H1 (cell line): ENCODE measurements around the gene CUL1. TPM values are rescaled to one million over a fixed set of nuclear protein-coding genes. Genes with fewer than 3 reads are reported as not detected.

ENCODE experiments used
- CTCF ChIA-PET: fragments of 300-600 bp; sonication (Branson Sonifier 250); formaldehyde crosslinking; loops from one replicate; lab custom pipeline; 2021; ENCODE audit not compliant: partially characterized antibody; lab: Charles Lee
- POLR2A ChIA-PET: fragments of 300-600 bp; sonication (Branson Sonifier 250); formaldehyde crosslinking; loops from one replicate; lab custom pipeline; 2021; ENCODE audit warnings: inconsistent platforms; ENCODE audit not compliant: partially characterized antibody; lab: Charles Lee
- DNase-seq, 2 experiments: peaks; one replicate each; pipeline versions ENCODE4 v3.0.0 to v3.0.0-alpha.2; 2010 to 2022; ENCODE audit warnings: low spot score in 2 of 2, low read depth in 1 of 2, mixed read lengths in 1 of 2
- FAIRE-seq: peaks from 2 replicates; lab custom pipeline; 2011; peaks lifted over from hg19 to GRCh38; lab: Jason Lieb, UNC
- H2AFZ ChIP-seq: 2 replicates; pipeline ENCODE4 v1.8.1; 2012; ENCODE audit warnings: low read length, inconsistent platforms
- H2AK5ac ChIP-seq: 2 replicates; pipeline ENCODE4 v1.6.1; 2013; ENCODE audit warnings: low read depth, low read length
- H2BK120ac ChIP-seq: replicated peaks from 2 replicates; pipeline ENCODE3; 2013; ENCODE audit warnings: low read depth, low read length, inconsistent platforms
- H2BK12ac ChIP-seq: 2 replicates; pipeline ENCODE4 v1.6.1; 2013; ENCODE audit warnings: low read depth, low read length
- H2BK15ac ChIP-seq: 2 replicates; pipeline ENCODE4 v1.6.1; 2013; ENCODE audit warnings: low read length
- H2BK20ac ChIP-seq: 2 replicates; pipeline ENCODE4 v1.6.1; 2013; ENCODE audit warnings: low read length
- H2BK5ac ChIP-seq: 2 replicates; pipeline ENCODE4 v1.6.1; 2013; ENCODE audit warnings: low read depth, low read length
- H3K14ac ChIP-seq: 2 replicates; pipeline ENCODE4 v1.6.1; 2013; ENCODE audit warnings: inconsistent platforms; ENCODE audit not compliant: insufficient read length
- H3K18ac ChIP-seq: 2 replicates; pipeline ENCODE4 v1.6.1; 2013; ENCODE audit warnings: low read length; ENCODE audit errors: extremely low read depth
- H3K23ac ChIP-seq: 2 replicates; pipeline ENCODE4 v1.6.1; 2013; ENCODE audit warnings: inconsistent platforms; ENCODE audit not compliant: insufficient read length
- H3K23me2 ChIP-seq: 2 replicates; pipeline ENCODE4 v1.6.1; 2013; ENCODE audit warnings: low read depth, low read length
- H3K27ac ChIP-seq: 2 replicates; pipeline ENCODE4 v1.6.1; 2011; ENCODE audit warnings: low read depth, low read length, inconsistent platforms
- H3K27me3 ChIP-seq, 4 experiments: replicated peaks in 1 of 4; 1 replicate in 1 of 4; 2 replicates in 3 of 4; pipeline versions ENCODE4 v1.6.1 to v1.8.1; 2011 to 2013; ENCODE audit warnings: low read length in 3 of 4, mild to moderate bottlenecking in 3 of 4, inconsistent platforms in 2 of 4, mixed read lengths in 2 of 4, moderate library complexity in 1 of 4; ENCODE audit not compliant: control insufficient read depth in 3 of 4, insufficient read depth in 3 of 4; ENCODE audit errors: extremely low read depth in 1 of 4
- H3K36me3 ChIP-seq, 4 experiments: 2 replicates each; pipeline versions ENCODE4 v1.6.1 to v1.8.1; 2011 to 2013; ENCODE audit warnings: mild to moderate bottlenecking in 4 of 4, low read length in 3 of 4, moderate library complexity in 2 of 4, control low read depth in 1 of 4, inconsistent platforms in 1 of 4; ENCODE audit not compliant: insufficient read depth in 4 of 4, control insufficient read depth in 2 of 4
- H3K4ac ChIP-seq: replicated peaks from 2 replicates; pipeline ENCODE3; 2013; ENCODE audit warnings: low read length, low read depth, mixed read lengths, inconsistent platforms; ENCODE audit not compliant: insufficient read length
- H3K4me1 ChIP-seq, 4 experiments: replicated peaks in 1 of 4; 1 replicate in 1 of 4; 2 replicates in 3 of 4; pipeline versions ENCODE4 v1.6.1 to v1.8.1; 2011 to 2013; ENCODE audit warnings: low read length in 3 of 4, inconsistent platforms in 2 of 4, mixed read lengths in 1 of 4; ENCODE audit not compliant: insufficient read depth in 4 of 4, control insufficient read depth in 3 of 4
- H3K4me2 ChIP-seq, 2 experiments: 2 replicates each; pipeline versions ENCODE4 v1.6.1 to v1.8.1; 2011 to 2013; ENCODE audit warnings: low read depth in 2 of 2, low read length in 2 of 2, control low read depth in 1 of 2, inconsistent platforms in 1 of 2, mild to moderate bottlenecking in 1 of 2; ENCODE audit not compliant: insufficient read depth in 1 of 2
- H3K4me3 ChIP-seq, 4 experiments: fragments of 200-600, 300-600 bp in 1 of 4; sonication (generic), shearing (Covaris generic), sonication (Bioruptor Twin) in 1 of 4; 2 replicates each; pipeline versions ENCODE4 v1.5.1 to v1.8.1; 2011 to 2016; ENCODE audit warnings: low read length in 4 of 4, low read depth in 3 of 4, control low read depth in 2 of 4, inconsistent platforms in 2 of 4, mild to moderate bottlenecking in 2 of 4, mixed read lengths in 1 of 4, moderate library complexity in 1 of 4; ENCODE audit not compliant: insufficient read depth in 2 of 4; ENCODE audit errors: extremely low read depth in 1 of 4
- H3K56ac ChIP-seq: replicated peaks from 2 replicates; pipeline ENCODE3; 2013; ENCODE audit warnings: low read depth, mild to moderate bottlenecking, mixed read lengths, low read length, inconsistent platforms; ENCODE audit not compliant: insufficient read length
- H3K79me1 ChIP-seq: 2 replicates; pipeline ENCODE4 v1.6.1; 2013; ENCODE audit warnings: low read depth, low read length, control low read depth
- H3K79me2 ChIP-seq, 2 experiments: 2 replicates each; pipeline versions ENCODE4 v1.6.1 to v1.8.1; 2012 to 2013; ENCODE audit warnings: low read length in 2 of 2, mild to moderate bottlenecking in 2 of 2, inconsistent platforms in 1 of 2; ENCODE audit not compliant: insufficient read depth in 2 of 2, control insufficient read depth in 1 of 2
- H3K9ac ChIP-seq, 4 experiments: replicated peaks in 1 of 4; 1 replicate in 1 of 4; 2 replicates in 3 of 4; pipeline versions ENCODE4 v1.6.1 to v1.8.1; 2011 to 2013; ENCODE audit warnings: low read depth in 3 of 4, low read length in 3 of 4, control low read depth in 2 of 4, mild to moderate bottlenecking in 2 of 4, moderate library complexity in 2 of 4, inconsistent platforms in 1 of 4; ENCODE audit errors: extremely low read depth in 1 of 4
- H3K9me3 ChIP-seq, 2 experiments: 2 replicates each; pipeline versions ENCODE4 v1.6.1 to v1.8.1; 2012 to 2013; ENCODE audit warnings: mild to moderate bottlenecking in 2 of 2, moderate library complexity in 2 of 2, control low read depth in 1 of 2, inconsistent platforms in 1 of 2, low read depth in 1 of 2, low read length in 1 of 2, mixed read lengths in 1 of 2; ENCODE audit not compliant: insufficient read depth in 2 of 2
- H4K20me1 ChIP-seq, 2 experiments: replicated peaks in 1 of 2; 2 replicates each; pipeline versions ENCODE3 to v1.8.1; 2011 to 2013; ENCODE audit warnings: inconsistent platforms in 2 of 2, low read length in 2 of 2, mild to moderate bottlenecking in 1 of 2; ENCODE audit not compliant: insufficient read depth in 2 of 2, control insufficient read depth in 1 of 2
- H4K5ac ChIP-seq: 2 replicates; pipeline ENCODE4 v1.6.1; 2013; ENCODE audit warnings: low read length, low read depth, mixed read lengths, inconsistent platforms; ENCODE audit not compliant: insufficient read length
- H4K8ac ChIP-seq: 2 replicates; pipeline ENCODE4 v1.8.0; 2013; ENCODE audit warnings: mild to moderate bottlenecking, moderate library complexity, low read length, inconsistent platforms; ENCODE audit not compliant: insufficient read depth; ENCODE audit errors: extremely low read depth
- H4K91ac ChIP-seq: replicated peaks from 2 replicates; pipeline ENCODE3; 2013; ENCODE audit warnings: low read length, mixed read lengths, inconsistent platforms; ENCODE audit not compliant: insufficient read length
- EZH2 ChIP-seq: fragments of 200-600 bp; sonication (generic); IDR thresholded peaks from 2 replicates; pipeline ENCODE4 v1.7.1; 2012; ENCODE audit warnings: low read depth, mild to moderate bottlenecking, moderate library complexity, low read length, inconsistent platforms; ENCODE audit not compliant: severe bottlenecking
- HDAC2 ChIP-seq, 2 experiments: fragments of 300-600 bp in 1 of 2; sonication (generic) in 1 of 2; IDR thresholded peaks; 2 replicates each; pipeline ENCODE4 v1.6.1; 2011 to 2012; ENCODE audit warnings: low read depth in 2 of 2, low read length in 2 of 2, mild to moderate bottlenecking in 2 of 2, moderate library complexity in 2 of 2, borderline replicate concordance in 1 of 2, inconsistent platforms in 1 of 2
- JUN ChIP-seq: IDR thresholded peaks from 2 replicates; pipeline ENCODE4 v1.6.1; 2011; ENCODE audit warnings: low read depth, mild to moderate bottlenecking, improper control_type of control experiment, low read length
- KDM5A ChIP-seq: fragments of 200-600 bp; IDR thresholded peaks from 2 replicates; pipeline ENCODE4 v1.7.1; 2012; ENCODE audit warnings: mild to moderate bottlenecking, low read length, inconsistent platforms, mixed read lengths
- POLR2A ChIP-seq, 2 experiments: IDR thresholded peaks; 1 replicate in 1 of 2; 2 replicates in 1 of 2; pipeline ENCODE4 v1.6.1; 2011; ENCODE audit warnings: low read depth in 2 of 2, low read length in 2 of 2, mild to moderate bottlenecking in 2 of 2; ENCODE audit errors: control extremely low read depth in 1 of 2
- RFX5 ChIP-seq: IDR thresholded peaks from 2 replicates; pipeline ENCODE4 v1.6.1; 2011; ENCODE audit warnings: low read depth, low read length, improper control_type of control experiment, borderline replicate concordance
- RXRA ChIP-seq: IDR thresholded peaks from 2 replicates; pipeline ENCODE4 v1.6.1; 2011; ENCODE audit warnings: low read depth, mild to moderate bottlenecking, low read length, moderate library complexity; ENCODE audit not compliant: insufficient read depth
- SIN3A ChIP-seq, 2 experiments: IDR thresholded peaks in 1 of 2; conservative IDR thresholded peaks in 1 of 2; 2 replicates each; pipeline ENCODE4 v1.6.1; 2011 to 2012; ENCODE audit warnings: low read length in 2 of 2, improper control_type of control experiment in 1 of 2, low read depth in 1 of 2, mild to moderate bottlenecking in 1 of 2
- SP2 ChIP-seq: IDR thresholded peaks from 2 replicates; pipeline ENCODE4 v1.6.1; 2012; ENCODE audit warnings: mild to moderate bottlenecking, low read length, inconsistent platforms
- WGBS, 2 experiments: shearing (Covaris generic) in 1 of 2; methylation state at CpG; one replicate each; pipeline versions ENCODE4 v1.1.6 to v1.1.7; 2013 to 2015; ENCODE audit warnings: low lambda C conversion rate in 2 of 2, mixed read lengths in 2 of 2, inconsistent platforms in 1 of 2, low coverage in 1 of 2, missing lambda C conversion rate in 1 of 2; ENCODE audit not compliant: insufficient replicate concordance in 2 of 2, insufficient coverage in 1 of 2, insufficient read length in 1 of 2; ENCODE audit errors: extremely low coverage in 1 of 2, missing lambda C conversion rate in 1 of 2; 5-methylcytosine and 5-hydroxymethylcytosine counted together
- polyA plus RNA-seq, 7 experiments: library from polyadenylated mRNA; depleted of rRNA in 3 of 7; stranded (reverse) in 5 of 7; unstranded in 2 of 7; fragments of >200 nt in 5 of 7; fragments of 200-250 nt in 2 of 7; gene quantifications; 1 replicate in 5 of 7; 2 replicates in 1 of 7; 4 replicates in 1 of 7; pipeline versions ENCODE4 v1.2.1 to v1.2.3, GENCODE V29; 2011 to 2013; ENCODE audit warnings: missing spikeins in 2 of 7, mixed read lengths in 2 of 7
- total RNA-seq: library from RNA; stranded (reverse); fragmentation: NEBNext Ultra II Directional; extraction: Animal tissue kit (Norgen Biotek cat#: 25700); gene quantifications from 2 replicates; pipeline ENCODE4 v1.2.1, GENCODE V29; 2021
- TF ChIP-seq, protein P1 (sequence below): IDR thresholded peaks from 2 replicates; pipeline ENCODE4 v1.6.1; 2012; ENCODE audit warnings: inconsistent platforms
- TF ChIP-seq, protein P2 (sequence below): IDR thresholded peaks from 2 replicates; pipeline ENCODE4 v1.6.1; 2011; ENCODE audit warnings: low read depth, mild to moderate bottlenecking, low read length; ENCODE audit not compliant: insufficient read depth

The CUL1 gene
- total and polyA plus RNA-seq, 2 of the 8 experiments (the other 6 are each of a cell fraction or from before 2014, with no cell fraction given) = 33.0 to 77.3 TPM

DNA sequence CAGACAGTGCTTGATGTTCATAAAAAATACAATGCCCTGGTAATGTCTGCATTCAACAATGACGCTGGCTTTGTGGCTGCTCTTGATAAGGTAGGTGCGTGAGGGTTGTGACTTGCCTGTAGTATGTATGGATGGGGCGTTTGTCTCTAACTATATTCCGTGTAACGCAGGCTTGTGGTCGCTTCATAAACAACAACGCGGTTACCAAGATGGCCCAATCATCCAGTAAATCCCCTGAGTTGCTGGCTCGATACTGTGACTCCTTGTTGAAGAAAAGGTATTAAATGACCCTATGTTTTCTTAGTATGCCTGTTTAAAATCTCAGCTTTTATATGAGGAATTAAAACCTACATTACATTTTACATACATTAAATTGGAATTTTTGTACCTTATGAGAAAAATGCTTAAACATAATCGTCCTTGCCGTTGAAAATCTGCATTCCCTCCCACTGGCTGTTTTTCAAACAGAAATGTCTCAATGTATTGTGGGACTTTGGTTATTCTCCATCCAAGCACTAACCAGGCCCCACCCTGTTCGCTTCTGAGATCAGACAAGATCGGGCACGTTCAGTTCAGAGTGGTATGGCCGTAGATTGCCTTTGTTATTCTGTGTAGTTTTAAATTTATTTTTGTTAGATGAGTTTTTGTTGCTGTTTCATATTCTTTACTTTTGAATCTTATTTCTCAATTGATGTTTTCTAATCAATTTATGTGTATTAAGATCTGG is 85.3 kb downstream of the CUL1 start:
- ChIA-PET POLR2A (no interaction called here), CTCF (interaction anchor here (0.8 to 2.1 kb wide), 5 partner anchors 9 to 228 kb away, joined by 3 to 5 read pairs (median 3); no protein-coding TSS in a partner anchor)
- TF ChIP-seq SIN3A (conservative IDR thresholded peaks at IDR 0.05 in 1 of 2, IDR thresholded peaks at IDR 0.05 in 1 of 2; ENCODE audit: low read depth in 1 of 2, low read length in 2 of 2) = no peak
- no peak for TF ChIP-seq RFX5
- TF ChIP-seq, protein P1, sequence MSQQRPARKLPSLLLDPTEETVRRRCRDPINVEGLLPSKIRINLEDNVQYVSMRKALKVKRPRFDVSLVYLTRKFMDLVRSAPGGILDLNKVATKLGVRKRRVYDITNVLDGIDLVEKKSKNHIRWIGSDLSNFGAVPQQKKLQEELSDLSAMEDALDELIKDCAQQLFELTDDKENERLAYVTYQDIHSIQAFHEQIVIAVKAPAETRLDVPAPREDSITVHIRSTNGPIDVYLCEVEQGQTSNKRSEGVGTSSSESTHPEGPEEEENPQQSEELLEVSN = no peak
- TF ChIP-seq SP2 = no peak
- no peak for TF ChIP-seq EZH2
- no peak for TF ChIP-seq POLR2A (IDR thresholded peaks at IDR 0.05; ENCODE audit: control extremely low read depth in 1 of 2, low read depth in 2 of 2, low read length in 2 of 2)
- TF ChIP-seq HDAC2 (IDR thresholded peaks at IDR 0.05; ENCODE audit: borderline replicate concordance in 1 of 2, low read depth in 2 of 2, low read length in 2 of 2) = no peak
- no peak for TF ChIP-seq KDM5A
- TF ChIP-seq, protein P2, sequence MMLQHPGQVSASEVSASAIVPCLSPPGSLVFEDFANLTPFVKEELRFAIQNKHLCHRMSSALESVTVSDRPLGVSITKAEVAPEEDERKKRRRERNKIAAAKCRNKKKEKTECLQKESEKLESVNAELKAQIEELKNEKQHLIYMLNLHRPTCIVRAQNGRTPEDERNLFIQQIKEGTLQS = no peak
- TF ChIP-seq RXRA = no peak
- TF ChIP-seq JUN = no peak

More for the DNA sequence above, 85.3 kb downstream of the CUL1 start:
- no peak overlapping the region for H3K14ac ChIP-seq
- no peak overlapping the region for H3K9ac ChIP-seq
- no peak overlapping the region for H3K18ac ChIP-seq
- no peaks in the 10 kb centered on the region for H3K27me3 ChIP-seq
- H3K4me3 ChIP-seq = no peak overlapping the region
- no peaks in the 10 kb centered on the region; a peak in 1 of 7 replicates for H3K4me1 ChIP-seq
- no peaks in the 10 kb centered on the region for H3K23me2 ChIP-seq
- H4K20me1 ChIP-seq = peaks cover 0 to 5% of the 10 kb centered on the region in 2 experiments
- H4K5ac ChIP-seq = no peak overlapping the region
- H3K9me3 ChIP-seq = no peaks in the 10 kb centered on the region
- no peak overlapping the region for H2BK12ac ChIP-seq
- no peak for FAIRE-seq
- no peak overlapping the region for H3K4ac ChIP-seq
- H2AK5ac ChIP-seq = no peak overlapping the region
- no peak overlapping the region for H2AFZ ChIP-seq
- no peak overlapping the region for H3K23ac ChIP-seq
- H2BK120ac ChIP-seq = no peak overlapping the region
- peaks cover 7 to 46% (median 35%) of the 10 kb centered on the region in 4 experiments; a peak in 7 of 8 replicates for H3K36me3 ChIP-seq
- DNase-seq = no peak
- H3K27ac ChIP-seq = no peak overlapping the region
- H4K8ac ChIP-seq = no peak overlapping the region
- H2BK5ac ChIP-seq = no peak overlapping the region
- no peak overlapping the region for H2BK15ac ChIP-seq
- no peak overlapping the region for H3K56ac ChIP-seq
- no peak overlapping the region for H2BK20ac ChIP-seq
- 92% methylated on average over 15 of the region's 15 CpGs; no CpG with 5 or more reads in 1 of the 2 experiments for WGBS, 2 experiments
- H3K4me2 ChIP-seq = no peak overlapping the region
- H3K79me1 ChIP-seq = peaks cover 5% of the 10 kb centered on the region; the same call in 1 of the 2 replicates
- H4K91ac ChIP-seq = no peak overlapping the region
- no peaks in the 10 kb centered on the region for H3K79me2 ChIP-seq
